Subcutaneous abdominal adipose tissue (tissue), 5 donors: ENCODE measurements around the gene GLS2.

Experiments
- H3K27ac ChIP-seq: one replicate; pipeline ENCODE4 v1.7.0; 2013; ENCODE audit warnings: low read depth, mild to moderate bottlenecking, inconsistent platforms, low read length, moderate library complexity
- H3K27me3 ChIP-seq, 5 donors: one replicate each; pipeline ENCODE4 v1.7.0; 2013; ENCODE audit warnings: low read length in 5 of 5, inconsistent platforms in 1 of 5; ENCODE audit not compliant: control insufficient read depth in 5 of 5, insufficient read depth in 4 of 5
- H3K36me3 ChIP-seq, 5 donors: one replicate each; pipeline ENCODE4 v1.7.0; 2013; ENCODE audit warnings: low read length in 5 of 5; ENCODE audit not compliant: control insufficient read depth in 5 of 5, insufficient read depth in 5 of 5
- H3K4me1 ChIP-seq, 5 donors: one replicate each; pipeline ENCODE4 v1.7.0; 2013; ENCODE audit warnings: low read length in 5 of 5, mild to moderate bottlenecking in 3 of 5, moderate library complexity in 1 of 5; ENCODE audit not compliant: control insufficient read depth in 5 of 5, insufficient read depth in 5 of 5
- H3K4me3 ChIP-seq, 5 donors: one replicate each; pipeline ENCODE4 v1.7.0; 2013; ENCODE audit warnings: low read length in 5 of 5, low read depth in 1 of 5
- H3K9ac ChIP-seq, 5 donors: one replicate each; pipeline ENCODE4 v1.7.0; 2013; ENCODE audit warnings: low read length in 5 of 5, mild to moderate bottlenecking in 4 of 5, moderate library complexity in 3 of 5
- H3K9me3 ChIP-seq, 5 donors: one replicate each; pipeline ENCODE4 v1.7.0; 2013; ENCODE audit warnings: low read length in 5 of 5; ENCODE audit not compliant: control insufficient read depth in 5 of 5
- donor health status: healthy.
- donor health status: healthy.
- donor health status: healthy.
- donor health status: healthy.
- donor health status: healthy.

The GLS2 gene

DNA sequence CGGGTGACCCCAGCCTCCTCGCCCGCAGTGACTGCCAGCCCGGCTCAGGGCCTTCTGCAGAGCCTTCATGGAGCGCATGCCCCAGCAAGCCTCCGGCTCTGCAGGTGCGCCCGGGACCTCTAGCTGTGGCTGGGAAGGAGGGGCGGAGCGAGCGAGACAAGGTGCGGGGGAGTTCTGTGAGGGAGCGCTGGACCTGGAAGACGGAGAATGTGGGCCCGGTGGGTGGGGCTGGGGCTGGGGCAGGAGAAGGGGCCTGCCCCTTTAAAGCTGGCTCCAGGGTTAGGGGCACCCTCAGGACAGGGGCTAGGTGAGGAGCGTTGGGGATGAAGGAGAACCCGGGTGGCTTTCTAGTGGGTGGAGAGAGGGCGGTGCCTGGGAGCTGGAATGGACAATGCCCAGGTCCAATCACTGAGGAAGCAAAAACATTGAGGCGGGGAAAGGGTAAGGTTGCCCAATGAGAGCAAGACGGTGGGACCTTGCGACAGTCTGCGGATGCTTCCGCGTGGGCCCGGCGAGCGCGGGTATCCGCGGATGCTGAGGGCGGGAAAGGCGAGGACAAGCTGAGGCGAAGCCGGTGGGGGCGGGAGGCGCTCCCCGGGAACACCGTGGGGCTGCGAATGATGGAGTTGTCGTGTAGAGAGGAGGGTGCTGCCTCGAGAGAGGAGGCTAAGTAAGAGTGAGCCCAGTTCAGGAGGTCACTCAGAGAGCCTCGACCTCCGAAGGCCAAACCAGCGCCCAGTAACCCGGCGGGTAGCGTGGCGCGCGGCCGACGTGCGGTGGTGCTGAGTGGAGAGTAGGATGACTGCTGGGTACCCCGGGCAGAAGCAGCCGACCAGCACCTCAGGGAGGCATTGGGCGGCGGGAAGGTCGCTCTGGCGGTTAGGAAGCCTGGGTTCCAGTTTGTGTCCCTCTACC lies at the start of gene GLS2:
Gene GLS2 (minus strand): TSS at position 121 of the 915 bp plus-strand sequence. CDS start 43 bp downstream, at position 78.
- Histone ChIP-seq H3K4me3 (peak within 1 kb of the TSS; percentile 54 to 75 (median 67)), H3K9me3 (no peaks in the 10 kb centered on the region), H3K27me3 (peaks cover 0 to 15% (median 3%) of the 10 kb centered on the region in 5 donors), H3K4me1 (peaks cover 6 to 21% (median 18%) of the 10 kb centered on the region in 5 donors), H3K9ac (peak within 1 kb of the TSS in 2 of 5 donors; percentile 53 to 71), H3K36me3 (no peaks in the 10 kb centered on the region), H3K27ac (no peak within 1 kb of the TSS)

GRCh38 chr12:56537546-56537945 lies 49.6 kb upstream of the GLS2 start:
- Histone ChIP-seq H3K27me3 (no peaks in the 10 kb centered on the region), H3K27ac (no peak overlapping the region), H3K4me3 (no peak overlapping the region), H3K9me3 (no peaks in the 10 kb centered on the region), H3K9ac (no peak overlapping the region), H3K4me1 (peaks cover 0 to 29% (median 12%) of the 10 kb centered on the region in 5 donors), H3K36me3 (peaks cover 0 to 3% (median 0%) of the 10 kb centered on the region in 5 donors)

GRCh38 chr12:56530390-56531055 lies 42.6 kb upstream of the GLS2 start:
- H3K4me1 ChIP-seq = peaks cover 2 to 18% (median 13%) of the 10 kb centered on the region in 5 donors
- no peaks in the 10 kb centered on the region for H3K9me3 ChIP-seq
- no peaks in the 10 kb centered on the region for H3K36me3 ChIP-seq
- no peak overlapping the region for H3K9ac ChIP-seq
- H3K4me3 ChIP-seq = no peak overlapping the region
- H3K27me3 ChIP-seq = no peaks in the 10 kb centered on the region
- no peak overlapping the region for H3K27ac ChIP-seq

DNA sequence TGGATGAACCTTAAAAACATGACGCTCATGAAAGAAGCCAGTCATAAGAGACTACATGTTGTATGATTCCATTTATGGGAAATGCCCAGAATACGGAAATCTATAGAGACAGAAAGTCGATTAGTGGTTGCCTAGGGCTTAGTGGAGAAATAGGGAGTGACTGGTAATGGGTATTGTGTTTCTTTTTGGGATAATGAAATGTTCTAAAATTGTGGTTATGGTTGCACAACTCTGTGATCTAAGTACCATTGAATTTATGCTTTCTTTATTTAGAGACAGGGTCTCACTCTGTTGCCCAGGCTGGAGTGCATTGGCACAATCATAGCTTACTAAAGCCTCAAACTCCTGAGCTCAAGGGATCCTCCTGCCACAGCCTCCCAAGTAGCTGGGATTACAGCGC lies 41.7 kb upstream of the GLS2 start:
- Histone ChIP-seq H3K4me1 (peaks cover 2 to 20% (median 13%) of the 10 kb centered on the region in 5 donors), H3K27me3 (no peaks in the 10 kb centered on the region), H3K36me3 (no peaks in the 10 kb centered on the region), H3K9ac (no peak overlapping the region), H3K9me3 (no peaks in the 10 kb centered on the region), H3K27ac (no peak overlapping the region), H3K4me3 (no peak overlapping the region)

DNA sequence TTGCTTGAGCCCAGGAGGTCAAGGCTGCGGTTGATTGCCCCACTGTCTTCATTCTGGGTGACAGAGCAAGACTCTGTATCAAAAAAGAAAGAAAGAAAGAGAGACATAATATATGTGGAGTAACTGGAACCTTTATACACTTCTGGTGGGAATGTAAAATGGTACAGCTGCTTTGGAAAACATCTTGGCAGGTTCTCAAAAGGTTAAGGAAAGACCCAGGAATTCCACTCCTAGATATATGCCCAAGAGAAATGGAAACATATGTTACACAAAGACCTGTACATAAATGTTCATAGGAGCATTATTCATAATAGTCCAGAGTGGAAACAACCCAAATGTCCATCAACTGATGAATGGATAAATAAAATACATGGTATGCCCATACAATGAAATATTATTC lies 40.9 kb upstream of the GLS2 start:
- H3K4me1 ChIP-seq = peaks cover 2 to 25% (median 21%) of the 10 kb centered on the region in 5 donors
- no peak overlapping the region for H3K4me3 ChIP-seq
- no peaks in the 10 kb centered on the region for H3K9me3 ChIP-seq
- no peaks in the 10 kb centered on the region for H3K36me3 ChIP-seq
- no peak overlapping the region for H3K27ac ChIP-seq
- H3K27me3 ChIP-seq = no peaks in the 10 kb centered on the region
- H3K9ac ChIP-seq = no peak overlapping the region

DNA sequence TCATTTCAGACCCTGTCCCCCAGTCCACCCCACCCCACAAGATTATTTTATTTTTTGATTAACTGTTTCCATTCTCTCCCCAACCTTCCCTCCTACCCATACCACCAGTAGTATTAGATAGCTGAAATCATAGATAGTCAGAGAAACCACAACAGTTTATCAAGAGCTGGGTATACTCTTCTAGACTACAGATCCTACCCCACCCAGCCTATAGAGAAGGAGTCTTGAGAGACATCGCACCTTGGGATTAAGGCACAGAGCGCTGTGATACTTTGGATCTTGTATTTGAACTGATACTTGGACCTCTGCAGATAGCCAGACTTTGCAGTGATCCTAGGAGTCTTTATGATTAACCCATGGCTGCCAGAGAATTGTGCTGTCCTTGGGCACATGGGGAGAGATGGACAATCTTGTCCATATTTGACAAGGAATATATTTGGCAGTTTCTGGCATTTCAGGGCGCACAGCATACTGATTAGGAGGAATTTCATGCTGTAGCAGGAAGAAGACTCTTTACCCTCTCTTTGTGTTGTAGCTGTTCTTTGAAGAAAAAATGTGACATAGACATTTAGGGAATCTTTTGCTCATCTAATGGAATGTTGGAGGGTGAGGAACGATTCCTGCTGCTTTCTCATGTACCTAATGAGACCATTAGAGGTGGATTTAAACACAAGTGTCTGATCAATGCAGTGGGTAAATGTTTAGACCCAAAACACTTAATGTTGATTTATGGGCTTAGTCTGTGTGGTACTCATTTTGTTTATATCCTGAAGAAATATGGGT lies 34.6 kb upstream of the GLS2 start:
- Histone ChIP-seq H3K4me3 (peak overlapping the region; percentile 66 to 95 (median 83)), H3K9me3 (no peaks in the 10 kb centered on the region), H3K27me3 (no peaks in the 10 kb centered on the region), H3K36me3 (no peaks in the 10 kb centered on the region), H3K27ac (peak overlapping the region; percentile 88), H3K9ac (peak overlapping the region; percentile 81 to 99 (median 85)), H3K4me1 (peaks cover 7 to 55% (median 54%) of the 10 kb centered on the region in 5 donors)

DNA sequence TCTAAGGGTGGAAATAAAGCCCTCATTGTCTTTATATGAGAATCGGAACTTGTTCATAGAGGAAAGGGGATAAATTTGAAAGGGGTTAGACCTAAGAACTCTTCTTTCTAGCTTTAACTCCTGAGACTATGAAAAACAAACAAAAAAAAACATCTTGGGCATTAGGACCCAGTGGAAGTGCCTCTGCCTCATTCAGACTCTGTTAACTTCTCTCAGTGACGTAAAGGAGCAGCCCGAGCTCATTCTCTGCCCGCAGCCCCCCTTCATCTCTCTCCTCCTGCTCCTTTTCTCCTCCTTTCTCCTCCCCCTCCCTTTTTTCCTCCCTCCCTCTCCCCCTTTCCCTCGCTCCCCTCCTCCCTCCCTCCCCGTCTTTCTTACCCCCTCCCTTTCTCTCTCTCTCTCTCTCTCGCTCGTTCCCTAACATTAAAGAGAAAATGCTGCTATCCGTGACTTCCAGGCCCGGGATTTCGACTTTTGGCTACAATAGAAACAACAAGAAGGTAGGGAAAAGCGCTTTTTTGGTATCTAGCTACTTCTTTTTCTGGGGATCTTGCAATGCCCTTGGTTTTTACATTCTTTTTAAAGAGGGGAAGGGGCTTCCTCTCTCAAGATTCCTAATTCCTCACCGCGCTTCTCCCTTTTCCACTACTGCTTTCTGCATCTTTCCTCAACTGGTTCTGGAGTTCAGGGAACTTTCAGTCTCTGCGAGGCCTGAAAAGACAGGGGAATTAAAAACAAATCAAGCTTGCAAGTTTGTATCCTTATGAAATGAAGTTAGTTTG lies 33.8 kb upstream of the GLS2 start, which contains the start of gene RBMS2:
Gene RBMS2 (plus strand): TSS at position 231 of the 782 bp plus-strand sequence. CDS start 204 bp downstream, at position 435.
- Histone ChIP-seq H3K4me3 (peak within 1 kb of the TSS; percentile 66 to 95 (median 83)), H3K9me3 (no peaks in the 10 kb centered on the region), H3K36me3 (no peaks in the 10 kb centered on the region), H3K4me1 (peaks cover 7 to 51% (median 48%) of the 10 kb centered on the region in 5 donors), H3K9ac (peak within 1 kb of the TSS; percentile 81 to 99 (median 85)), H3K27ac (peak within 1 kb of the TSS; percentile 88), H3K27me3 (no peaks in the 10 kb centered on the region)

- Histone ChIP-seq H3K4me3 (peak overlapping the region; percentile 66 to 95 (median 83)), H3K9me3 (no peaks in the 10 kb centered on the region), H3K36me3 (no peaks in the 10 kb centered on the region), H3K27me3 (no peaks in the 10 kb centered on the region), H3K4me1 (peaks cover 5 to 49% (median 45%) of the 10 kb centered on the region in 5 donors), H3K27ac (peak overlapping the region; percentile 88), H3K9ac (peak overlapping the region in 4 of 5 donors; percentile 79 to 89 (median 82))
Observed at GRCh38 chr12:56521209-56521589, 33.2 kb upstream of the GLS2 start.

GRCh38 chr12:56520506-56520905 lies 32.5 kb upstream of the GLS2 start:
- Histone ChIP-seq H3K9ac (peak overlapping the region in 4 of 5 donors; percentile 49 to 84 (median 66)), H3K4me1 (peaks cover 5 to 48% (median 45%) of the 10 kb centered on the region in 5 donors), H3K27me3 (no peaks in the 10 kb centered on the region), H3K9me3 (no peaks in the 10 kb centered on the region), H3K4me3 (peak overlapping the region in 4 of 5 donors; percentile 66 to 95 (median 86)), H3K27ac (peak overlapping the region; percentile 88), H3K36me3 (no peaks in the 10 kb centered on the region)
